Prostate gland (tissue), 2 donors: ENCODE results near the gene STING1.
"Not testable (repeated sequence)": the region's sequence is repeated elsewhere in the genome, so short reads cannot be mapped to it uniquely, and the experiment has no call there.

Source experiments
- POLR2A ChIP-seq: fragments of 450-650 bp; IDR thresholded peaks from one replicate; pipeline ENCODE4 v1.6.1; 2016; ENCODE audit warnings: antibody characterized with exemption, mild to moderate bottlenecking
- TF ChIP-seq, protein P1 (sequence below), 4 experiments: fragments of 200-600 bp in 2 of 4; fragments of 450-650 bp in 2 of 4; sonication (generic) in 2 of 4; IDR thresholded peaks; 1 replicate in 3 of 4; 2 replicates in 1 of 4; pipeline ENCODE4 v1.5.1; 2016 to 2019; ENCODE audit warnings: antibody characterized with exemption in 4 of 4, mild to moderate bottlenecking in 2 of 4, moderate library complexity in 2 of 4

DNA sequence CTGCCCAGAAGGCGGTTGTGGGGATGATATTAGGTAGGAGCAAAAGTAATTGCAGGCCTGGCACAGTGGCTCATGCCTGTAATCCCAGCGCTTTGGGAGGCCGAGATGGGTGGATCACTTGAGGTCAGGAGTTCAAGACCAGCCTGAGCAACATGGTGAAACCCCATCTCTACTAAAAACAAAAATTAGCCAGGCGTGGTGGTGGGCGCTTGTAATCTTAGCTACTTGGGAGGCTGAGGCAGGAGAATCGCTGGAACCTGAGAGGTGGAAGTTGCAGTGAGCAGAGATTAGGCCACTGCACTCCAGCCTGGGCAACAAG, 291 bp upstream of the STING1 start:
- TF ChIP-seq, protein P1, sequence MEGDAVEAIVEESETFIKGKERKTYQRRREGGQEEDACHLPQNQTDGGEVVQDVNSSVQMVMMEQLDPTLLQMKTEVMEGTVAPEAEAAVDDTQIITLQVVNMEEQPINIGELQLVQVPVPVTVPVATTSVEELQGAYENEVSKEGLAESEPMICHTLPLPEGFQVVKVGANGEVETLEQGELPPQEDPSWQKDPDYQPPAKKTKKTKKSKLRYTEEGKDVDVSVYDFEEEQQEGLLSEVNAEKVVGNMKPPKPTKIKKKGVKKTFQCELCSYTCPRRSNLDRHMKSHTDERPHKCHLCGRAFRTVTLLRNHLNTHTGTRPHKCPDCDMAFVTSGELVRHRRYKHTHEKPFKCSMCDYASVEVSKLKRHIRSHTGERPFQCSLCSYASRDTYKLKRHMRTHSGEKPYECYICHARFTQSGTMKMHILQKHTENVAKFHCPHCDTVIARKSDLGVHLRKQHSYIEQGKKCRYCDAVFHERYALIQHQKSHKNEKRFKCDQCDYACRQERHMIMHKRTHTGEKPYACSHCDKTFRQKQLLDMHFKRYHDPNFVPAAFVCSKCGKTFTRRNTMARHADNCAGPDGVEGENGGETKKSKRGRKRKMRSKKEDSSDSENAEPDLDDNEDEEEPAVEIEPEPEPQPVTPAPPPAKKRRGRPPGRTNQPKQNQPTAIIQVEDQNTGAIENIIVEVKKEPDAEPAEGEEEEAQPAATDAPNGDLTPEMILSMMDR (IDR thresholded peaks at IDR 0.05), result not testable (repeated sequence)
- TF ChIP-seq POLR2A, result not testable (repeated sequence)
